ENCODE data around the gene ANGPTL8.

DNA sequence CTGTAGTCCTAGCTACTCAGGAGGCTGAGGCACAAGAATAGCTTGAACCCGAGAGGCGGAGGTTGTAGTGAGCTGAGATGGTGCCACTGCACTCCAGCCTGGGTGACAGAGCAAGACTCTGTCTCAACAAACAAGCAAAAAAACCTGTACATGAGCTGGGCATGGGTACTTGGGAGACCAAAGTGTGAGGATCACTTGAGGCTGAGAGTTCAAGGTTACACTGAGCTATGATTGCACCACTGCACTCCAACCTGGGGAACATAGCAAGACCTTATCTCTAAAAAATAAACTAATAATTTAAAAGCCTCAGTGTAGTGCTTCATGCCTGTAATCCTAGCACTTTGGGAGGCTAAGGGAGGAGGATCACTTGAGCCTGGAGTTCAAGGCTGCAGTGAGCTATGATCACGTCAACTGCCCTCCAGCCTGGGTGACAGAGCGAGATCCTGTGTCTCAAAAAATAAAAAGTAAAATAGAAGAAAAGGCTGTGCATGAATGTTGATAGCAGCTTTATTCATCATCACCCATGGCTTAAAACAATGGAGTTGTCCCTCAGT lies 35.2 kb downstream of the ANGPTL8 start:
- TF ChIP-seq ZNF274 (IDR thresholded peaks at IDR 0.05; ENCODE audit: low read depth, low read length) (no peak), YY1 (IDR thresholded peaks at IDR 0.05; ENCODE audit: insufficient read depth, insufficient read length) (no peak), SUZ12 (IDR thresholded peaks at IDR 0.05; ENCODE audit: extremely low read depth, insufficient read depth, insufficient read length) (no peak)

Measured in NT2/D1 (cell line).